HG02678 (cell line): ENCODE measurements around the gene CLDN8.

Experiments
- ATAC-seq: cut with Tn5 transposase; IDR thresholded peaks from one replicate; pipeline ENCODE4 v1.9.1; 2021; ENCODE audit warnings: mild to moderate bottlenecking, moderate library complexity; ENCODE audit not compliant: unreplicated experiment

CLDN8 gene

DNA sequence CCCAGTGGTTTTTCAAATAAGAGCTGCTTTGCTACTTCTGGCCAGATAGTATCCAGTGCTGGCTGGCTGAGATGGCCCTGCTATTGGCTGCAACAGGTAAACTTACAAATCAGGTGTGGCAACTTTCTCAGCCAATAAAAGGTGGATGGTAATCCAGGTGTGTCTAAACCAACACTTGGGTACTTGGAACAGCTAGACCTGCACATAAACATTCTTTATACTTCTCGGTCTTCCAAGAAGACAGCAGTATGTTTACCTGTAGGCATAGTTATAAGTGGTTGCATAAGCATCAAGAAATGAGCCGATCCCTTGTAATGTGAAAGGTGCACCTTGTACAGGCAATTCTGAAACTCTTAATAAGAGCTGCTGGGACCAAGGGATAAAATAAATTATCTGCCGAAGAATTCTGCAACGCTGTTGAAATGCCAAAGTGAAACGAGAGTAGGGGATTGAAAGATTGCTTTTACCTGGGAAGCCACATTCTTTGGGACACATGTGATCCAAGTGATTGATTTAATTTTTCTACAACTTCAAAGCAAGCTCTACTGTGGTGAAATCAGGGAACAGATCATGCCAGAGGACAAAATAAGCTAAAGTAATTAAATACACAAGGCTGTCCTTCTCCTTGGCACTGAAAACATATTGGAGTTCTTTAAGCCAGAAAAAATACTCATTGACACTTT, at the start of gene CLDN8:
CLDN8 (minus strand) TSS at position 57 of the 683 bp plus-strand sequence. CDS start 172 bp downstream, outside the sequence.
- ATAC-seq = no peak

DNA sequence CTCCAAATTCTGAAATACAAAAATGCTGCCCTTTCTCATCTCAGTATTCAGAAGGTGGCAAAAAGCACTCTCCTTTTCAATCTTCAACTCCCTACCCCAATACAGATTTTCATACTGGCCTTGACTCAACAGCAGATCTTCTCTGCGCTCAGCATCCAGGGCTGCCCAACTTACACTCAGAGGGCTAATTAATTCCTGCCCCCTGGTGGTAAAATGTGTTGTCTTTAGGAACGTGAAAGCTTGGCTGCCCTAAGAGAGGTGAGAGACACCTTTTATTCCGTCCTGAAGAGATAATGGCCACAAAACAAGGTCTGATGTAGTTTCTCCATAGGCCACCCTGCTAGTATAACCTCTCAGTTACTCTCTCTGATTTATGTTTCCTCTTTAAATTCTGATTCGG, 41.9 kb upstream of the CLDN8 start:
- ATAC-seq = no peak

DNA sequence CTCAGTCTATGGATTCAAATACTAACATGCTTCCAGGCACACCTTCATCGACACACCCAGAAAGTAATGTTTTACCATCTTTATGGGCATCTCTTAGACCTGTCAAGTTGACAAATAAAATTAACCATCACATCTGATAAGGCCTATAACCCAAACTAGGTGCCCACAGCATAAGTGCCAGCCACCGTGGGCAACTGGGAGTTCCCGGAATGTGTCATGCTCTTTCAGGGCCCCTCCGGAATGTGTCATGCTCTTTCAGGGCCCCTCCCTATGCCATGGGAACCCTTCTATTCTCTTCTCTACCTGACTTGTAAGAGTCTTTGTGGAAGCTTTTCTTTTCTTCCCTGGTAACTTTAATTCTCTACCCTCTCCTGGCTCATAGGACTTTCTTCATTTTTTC, 40.2 kb upstream of the CLDN8 start:
- ATAC-seq = no peak

DNA sequence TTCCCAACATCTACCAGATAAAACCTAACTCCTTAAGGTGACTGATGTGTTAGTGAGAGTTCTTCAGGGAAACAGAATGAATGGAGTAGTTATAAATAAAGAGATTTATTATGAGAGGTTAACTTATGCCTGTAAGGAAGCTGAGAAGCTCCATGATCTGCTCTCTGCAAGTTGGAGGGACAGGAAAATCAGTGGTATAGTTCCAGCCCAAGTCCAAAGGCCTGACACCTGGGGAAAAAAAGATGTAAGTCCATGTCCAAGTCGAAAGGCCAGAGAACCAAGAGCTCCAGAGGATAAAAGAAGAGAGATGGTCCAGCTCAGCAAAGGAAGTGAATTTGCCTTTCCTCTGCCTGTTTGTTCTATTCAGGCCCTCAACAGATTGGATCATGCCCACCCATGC, 39.8 kb upstream of the CLDN8 start:
- ATAC-seq = no peak

DNA sequence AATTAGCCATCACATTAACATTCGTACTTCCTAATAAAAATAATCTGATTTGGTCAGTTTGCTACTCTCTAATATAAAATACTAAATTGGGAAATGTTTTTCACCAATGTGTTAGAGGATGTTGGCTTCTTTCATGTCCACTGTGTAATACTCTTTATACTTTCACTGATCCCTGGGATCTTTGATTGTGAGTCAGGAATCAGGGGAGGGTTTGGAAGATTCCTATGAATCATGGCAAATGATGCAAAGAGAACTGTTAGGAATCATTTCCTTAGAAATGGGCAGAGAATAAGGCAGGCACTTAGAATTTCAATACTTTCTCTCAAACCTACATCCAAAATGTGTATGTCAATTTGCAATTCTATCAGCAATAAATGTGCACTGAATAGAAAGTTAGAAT, 35.9 kb upstream of the CLDN8 start:
- ATAC-seq = no peak

DNA sequence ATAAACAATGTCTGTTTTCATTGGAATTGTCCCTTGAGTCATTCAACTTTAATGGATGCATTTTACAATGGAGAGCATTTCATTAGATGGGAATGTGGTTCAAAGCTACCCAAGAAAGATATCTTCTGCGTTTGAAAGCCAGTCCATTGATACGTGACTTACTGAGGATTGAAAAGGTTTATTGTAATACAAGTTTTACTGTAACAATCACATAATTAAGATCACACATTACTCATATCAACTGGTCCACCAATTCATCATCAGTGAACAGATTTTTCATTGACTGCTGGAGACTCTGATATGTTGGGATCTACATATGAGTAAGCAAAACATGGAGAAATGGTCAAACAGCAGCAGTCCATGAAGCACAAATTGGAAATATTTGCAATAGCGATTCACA, 34.0 kb upstream of the CLDN8 start:
- ATAC-seq = no peak

DNA sequence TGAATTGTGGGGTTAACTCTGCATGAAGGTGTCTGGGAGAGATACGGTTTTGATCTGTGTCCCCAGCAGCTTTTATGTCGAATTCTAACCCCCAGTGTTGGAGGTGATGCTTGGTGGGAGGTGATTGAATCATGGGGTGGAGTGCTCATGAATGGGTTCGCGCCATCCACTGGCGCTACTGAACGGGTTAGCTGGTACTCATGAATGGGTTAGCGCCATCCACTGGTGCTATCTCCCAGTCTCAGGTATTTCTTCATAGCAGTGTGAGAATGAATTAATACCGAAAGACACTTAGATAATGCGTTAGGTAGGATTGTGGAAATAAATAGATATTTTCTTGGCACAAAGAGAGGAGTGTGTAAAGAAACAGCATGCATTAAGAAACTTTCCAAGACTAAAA, 32.9 kb upstream of the CLDN8 start:
- ATAC-seq = no peak

DNA sequence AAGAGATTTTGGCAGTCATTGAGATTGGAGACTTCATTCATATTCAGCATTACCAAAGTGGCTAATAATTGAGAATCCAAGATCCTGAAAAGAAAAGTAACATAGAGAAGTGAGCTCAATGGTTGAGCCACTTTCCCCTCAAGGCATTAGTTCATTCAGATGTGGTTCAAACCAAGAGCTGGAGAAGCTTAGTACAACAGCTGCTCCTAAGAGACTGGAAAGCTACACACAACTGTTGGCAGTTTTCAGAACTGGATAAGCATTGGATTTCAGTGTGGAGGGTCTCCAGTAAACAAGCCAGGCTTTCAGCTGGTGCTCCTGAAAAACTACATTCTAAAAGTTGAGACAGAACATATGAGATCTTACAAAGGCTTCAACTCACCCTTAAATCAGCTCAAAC, 29.2 kb upstream of the CLDN8 start:
- no peak for ATAC-seq

DNA sequence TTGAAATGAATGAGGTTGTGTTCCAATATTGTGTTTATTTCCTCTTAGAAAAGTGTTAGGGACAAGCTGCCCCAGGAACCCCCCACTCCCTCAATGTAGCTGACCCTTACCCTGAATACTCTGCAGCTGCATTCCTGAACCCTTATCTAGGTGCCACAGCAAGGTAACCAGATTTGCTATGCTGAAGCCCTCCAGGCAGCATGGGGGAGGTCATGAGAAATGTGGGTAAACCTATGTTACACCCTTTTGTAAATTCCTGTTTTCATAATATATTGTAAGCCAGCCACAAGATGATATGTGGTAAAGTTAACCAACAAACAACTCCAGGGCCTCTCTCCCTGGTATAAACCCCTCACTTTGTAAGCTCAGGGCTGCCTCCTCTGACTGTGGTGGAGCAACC, 27.8 kb upstream of the CLDN8 start:
- no peak for ATAC-seq

DNA sequence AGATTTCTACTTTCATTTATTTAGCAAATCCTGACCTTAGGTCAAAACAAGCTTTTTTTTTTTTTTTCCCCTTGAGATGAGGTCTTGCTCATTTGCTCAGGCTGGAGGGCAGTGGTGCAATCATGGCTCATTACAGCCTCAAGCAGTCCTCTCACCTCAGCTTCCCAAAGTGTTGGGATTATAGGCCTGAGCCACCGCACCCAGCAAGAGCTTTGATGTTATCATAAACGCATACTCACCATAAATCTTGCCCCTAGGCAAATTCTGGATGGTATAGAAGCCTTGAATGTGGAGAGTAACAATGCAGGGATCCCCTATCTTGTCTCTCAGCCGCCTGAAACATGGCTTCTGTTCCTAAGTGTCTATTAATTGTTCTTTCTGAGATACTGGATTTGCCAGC, 24.8 kb upstream of the CLDN8 start:
- no peak for ATAC-seq

DNA sequence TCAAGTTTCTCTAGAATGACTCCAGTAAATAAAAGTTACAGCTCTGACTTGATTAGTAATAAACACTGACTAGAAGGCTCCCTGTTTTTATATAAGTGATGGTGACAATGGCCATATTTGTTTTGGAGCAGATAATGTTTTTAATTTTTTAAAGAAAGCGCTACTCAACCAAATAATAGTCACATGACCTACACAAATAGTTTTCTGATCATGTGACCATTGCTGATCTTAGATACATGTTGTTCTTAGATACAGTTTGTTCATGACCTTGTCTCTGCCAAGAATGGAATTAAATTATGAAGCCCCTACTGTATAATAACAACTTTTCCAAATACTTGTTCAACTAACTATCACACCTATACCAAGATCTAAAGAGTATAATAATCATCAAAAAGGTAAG, 22.3 kb upstream of the CLDN8 start:
- no peak for ATAC-seq

DNA sequence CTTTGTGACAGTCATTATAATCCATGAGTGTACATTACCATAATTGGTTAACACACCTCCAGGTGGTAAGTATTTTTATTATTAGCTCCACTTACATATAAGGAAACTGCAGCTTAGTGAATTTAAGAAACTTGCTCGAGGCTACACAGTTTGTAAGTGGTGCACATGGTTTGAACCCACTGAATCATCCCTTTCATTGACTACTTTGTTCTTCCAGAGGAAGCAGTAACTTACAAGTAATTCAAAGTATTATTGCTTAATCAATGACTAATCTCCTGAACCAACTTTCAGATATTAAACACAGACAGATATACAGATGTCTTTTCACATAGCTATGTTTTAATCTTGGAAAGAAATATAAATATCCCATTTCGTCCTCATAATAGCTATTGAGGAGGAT, 18.7 kb upstream of the CLDN8 start:
- no peak for ATAC-seq

DNA sequence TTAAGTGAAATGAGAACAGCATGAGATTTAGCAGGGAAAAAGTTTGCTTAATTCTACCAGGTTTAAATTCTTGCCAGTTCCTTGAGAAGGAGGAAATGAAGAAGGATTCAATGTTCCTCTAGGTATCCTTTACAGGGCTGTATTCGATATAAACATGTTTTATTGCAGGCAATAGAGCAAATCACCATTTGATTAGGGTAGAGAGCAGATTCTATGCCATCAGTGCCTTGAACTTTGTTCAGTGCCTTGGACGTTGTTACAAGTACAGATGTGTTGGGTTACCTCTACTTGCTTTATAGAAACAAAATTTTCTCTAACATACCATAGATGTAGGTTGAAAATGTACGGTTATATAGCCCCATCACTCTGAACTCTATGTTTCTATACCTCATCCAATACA, 18.2 kb upstream of the CLDN8 start:
- ATAC-seq = no peak

DNA sequence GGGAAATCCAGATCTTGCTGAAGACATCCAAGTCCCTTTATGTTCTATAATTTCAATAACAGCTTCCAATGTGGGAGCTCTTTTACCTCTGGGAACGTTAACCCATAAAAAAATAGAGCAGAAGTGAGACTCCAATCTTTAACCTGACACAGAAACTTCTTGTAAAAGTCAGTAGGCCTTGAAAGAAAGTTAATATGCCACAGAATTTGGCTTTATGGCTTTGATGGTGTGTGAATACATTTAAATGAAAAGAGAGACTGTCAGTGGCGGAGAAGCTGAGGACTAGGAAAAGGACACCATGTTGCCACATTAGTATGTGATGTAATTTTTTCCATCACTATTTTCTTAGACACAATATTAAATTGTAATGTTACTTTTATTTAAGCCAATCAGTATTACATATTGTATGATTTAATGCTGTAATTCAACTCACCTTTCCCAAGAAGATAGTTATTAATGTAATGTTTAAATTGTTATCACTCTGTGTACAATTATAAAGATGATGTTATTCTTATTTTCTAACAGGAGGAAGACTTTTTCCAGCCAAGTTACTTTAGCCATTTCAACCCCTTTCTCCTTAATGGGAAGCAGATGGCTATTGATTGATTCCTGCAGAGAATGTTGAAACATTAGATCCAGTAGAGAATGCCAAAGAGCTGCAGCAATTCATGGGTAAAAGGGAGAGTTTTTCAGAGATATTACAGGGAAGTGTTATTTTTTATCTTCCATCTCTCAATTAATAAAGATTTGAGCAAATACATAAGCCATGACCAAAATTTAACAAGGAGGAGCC, 17.5 kb upstream of the CLDN8 start:
- no peak for ATAC-seq

DNA sequence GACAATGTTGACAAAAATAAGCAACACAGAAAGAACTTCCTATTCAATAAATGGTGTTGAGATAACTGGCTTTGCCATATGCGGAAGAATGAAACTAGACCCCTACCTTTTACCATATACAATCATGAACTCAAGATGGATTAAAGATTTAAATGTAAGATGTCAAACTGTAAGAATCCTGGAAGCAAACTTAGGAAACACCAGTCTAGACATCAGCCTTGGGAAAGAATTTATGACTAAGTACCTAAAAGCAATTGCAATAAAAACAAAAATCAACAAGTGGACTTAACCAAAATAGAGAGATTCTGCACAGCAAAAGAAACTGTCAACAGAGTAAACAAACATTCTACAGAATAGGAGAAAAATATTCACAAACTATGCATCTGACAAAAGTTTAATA, 16.1 kb upstream of the CLDN8 start:
- ATAC-seq = no peak

DNA sequence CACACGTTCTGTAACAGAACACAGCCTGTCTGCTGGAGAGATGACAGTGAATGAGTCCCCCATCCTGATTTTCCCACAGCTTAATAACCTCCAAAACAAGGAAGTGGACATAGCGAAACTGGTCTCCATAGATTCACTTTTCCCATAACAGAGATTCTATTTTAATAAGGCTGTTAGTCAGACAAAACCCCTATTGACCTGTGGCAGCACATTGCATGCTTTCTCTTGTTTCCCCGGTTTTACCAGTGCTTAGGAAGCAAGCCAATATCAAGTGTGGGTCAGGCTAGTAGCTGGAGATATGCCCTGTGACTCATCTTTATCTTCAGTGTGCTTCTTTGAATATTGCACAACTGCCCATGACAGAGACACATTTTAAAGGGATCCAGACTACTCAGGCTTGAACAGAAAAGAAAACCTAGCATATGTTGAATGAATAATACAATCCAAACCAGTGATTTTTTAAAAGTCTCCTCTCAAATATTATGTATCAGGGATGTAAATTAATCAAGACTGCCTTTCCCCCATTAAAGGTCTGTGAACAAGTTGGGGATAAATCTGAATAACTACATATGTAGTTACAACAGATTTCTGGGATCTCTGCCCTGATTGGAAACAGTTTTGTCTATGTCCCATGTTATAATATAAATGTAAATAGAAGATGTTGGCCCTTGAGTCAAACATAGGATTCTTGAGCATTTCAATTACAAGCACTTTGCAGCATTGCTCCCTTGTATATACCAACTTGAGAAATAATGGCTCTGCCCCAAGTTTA, 11.9 kb upstream of the CLDN8 start:
- no peak for ATAC-seq

DNA sequence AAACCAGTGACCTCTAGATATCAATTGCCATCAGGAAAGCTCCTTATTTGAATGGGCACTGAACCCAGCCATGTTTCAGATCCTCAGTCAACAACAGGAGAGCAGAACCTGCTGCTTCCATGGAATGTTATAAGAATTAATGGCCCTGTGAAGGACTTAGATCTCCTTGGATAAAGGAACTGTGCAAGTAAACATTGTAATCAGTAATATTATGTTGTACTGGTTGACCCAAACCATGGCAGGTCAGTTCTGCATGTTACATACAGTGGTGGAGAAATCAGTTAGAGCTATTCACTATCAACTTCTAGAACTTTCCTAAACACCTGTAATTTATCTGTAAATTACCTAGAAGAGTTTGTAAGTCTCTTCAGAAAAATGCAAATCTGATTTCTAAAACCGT, 11.2 kb upstream of the CLDN8 start:
- no peak for ATAC-seq

DNA sequence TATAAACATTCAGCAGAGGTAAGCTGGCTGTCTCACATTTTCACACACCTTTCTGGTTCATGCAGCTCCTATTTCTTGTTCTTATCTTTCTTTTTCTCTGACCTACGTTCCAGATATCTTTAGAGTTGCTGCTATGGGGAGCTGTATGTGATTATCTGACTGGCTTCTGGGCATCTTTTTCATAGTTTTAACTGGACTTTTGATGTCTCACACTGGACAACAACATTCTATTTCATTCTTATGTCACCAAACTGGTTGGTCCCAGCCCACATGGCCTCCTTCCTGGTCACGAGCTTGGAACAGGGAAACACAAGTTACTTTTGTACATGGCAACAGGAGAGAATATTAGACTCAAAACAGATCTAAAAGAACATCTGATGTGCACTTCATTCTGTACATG, 7.7 kb upstream of the CLDN8 start:
- ATAC-seq = no peak

DNA sequence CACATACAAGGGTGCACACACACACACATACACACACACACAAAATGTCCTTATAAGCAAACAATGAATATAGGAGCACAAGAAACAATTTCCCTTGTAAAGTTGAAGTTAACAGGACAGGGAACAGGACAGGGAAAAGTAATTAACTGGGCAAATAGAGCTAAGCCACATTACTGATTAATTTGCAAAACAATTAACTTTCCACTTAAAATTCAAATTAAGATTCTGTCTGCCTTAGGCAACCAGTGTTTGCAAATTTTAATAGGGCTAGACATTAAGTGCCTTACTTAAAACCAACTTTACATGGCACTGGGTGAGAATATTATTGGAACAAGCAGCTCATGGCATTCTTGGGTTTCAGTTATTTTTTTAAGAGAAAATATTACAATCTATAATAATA, 6.8 kb upstream of the CLDN8 start:
- no peak for ATAC-seq

DNA sequence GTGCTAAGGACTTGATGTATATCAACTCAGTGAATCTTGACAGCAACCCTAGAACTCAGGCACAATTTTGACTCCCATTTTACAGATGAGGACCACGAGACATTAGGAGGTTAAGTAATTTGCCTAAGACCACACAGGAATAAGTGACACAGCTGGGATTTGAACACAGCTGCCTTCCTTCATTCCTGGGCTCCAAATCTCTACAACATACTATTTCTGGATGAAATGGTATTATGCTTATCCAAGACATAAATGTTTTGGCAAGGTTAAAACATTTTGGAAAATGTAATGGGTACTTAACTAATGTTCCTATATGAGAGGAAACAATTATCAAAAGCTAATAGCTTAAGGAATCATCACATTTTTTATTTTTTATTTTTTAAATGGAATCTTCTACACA, 4.8 kb downstream of the CLDN8 start:
- ATAC-seq = no peak

DNA sequence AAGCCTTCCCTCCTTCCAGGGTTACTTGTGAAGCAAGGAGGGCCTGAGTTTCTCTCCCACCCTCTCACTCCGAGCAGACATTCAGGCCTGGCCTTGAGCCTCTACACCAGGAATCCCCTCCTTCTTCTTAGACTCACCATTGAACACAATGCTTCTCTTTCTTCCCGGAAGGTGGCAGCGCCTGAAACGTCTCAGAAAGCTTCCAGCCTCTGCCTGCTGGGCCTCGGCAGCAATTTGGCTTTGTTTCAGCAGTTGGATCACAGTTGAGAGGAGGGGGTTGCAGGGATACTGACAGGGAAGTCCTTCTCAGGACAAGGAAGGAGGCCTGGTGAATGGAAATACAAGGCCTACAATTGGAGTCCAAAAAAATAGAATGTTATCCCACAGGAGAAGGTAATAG, 6.3 kb downstream of the CLDN8 start:
- ATAC-seq = no peak

DNA sequence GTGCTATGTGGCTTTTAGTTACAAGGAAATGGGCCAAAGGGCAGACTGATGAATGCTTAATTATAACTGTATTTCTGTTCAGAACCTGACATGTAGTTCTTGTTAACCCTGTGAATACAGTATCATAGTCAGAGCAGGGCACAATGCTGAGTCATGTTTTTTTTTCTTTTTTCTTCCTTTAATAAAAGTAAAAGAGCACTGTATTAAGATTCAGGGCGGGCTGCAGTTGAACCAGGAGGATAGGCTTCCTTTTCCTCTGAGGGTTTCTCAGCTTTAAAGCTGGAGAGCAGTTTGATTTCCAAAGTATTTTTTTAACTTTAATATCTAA, 8.7 kb downstream of the CLDN8 start:
- no peak for ATAC-seq
